Ascending aorta (tissue), 2 donors: ENCODE measurements around the gene CAMSAP2. TPM values are rescaled to one million over a fixed set of nuclear protein-coding genes. Genes with fewer than 3 reads are reported as not detected.

Experiments
- DNase-seq, 2 donors: peaks; one replicate each; pipeline ENCODE4 v3.0.0-alpha.2; 2019; ENCODE audit warnings: low spot score in 2 of 2
- H3K27ac ChIP-seq, 2 donors: fragments of 200-600 bp; sonication (generic); one replicate each; pipeline ENCODE4 v1.5.1; 2016 to 2017; ENCODE audit warnings: mild to moderate bottlenecking in 1 of 2
- H3K27me3 ChIP-seq: fragments of 200-600 bp; sonication (generic); one replicate; pipeline ENCODE4 v1.5.1; 2017
- H3K36me3 ChIP-seq, 2 donors: fragments of 200-600 bp; sonication (generic); one replicate each; pipeline ENCODE4 v1.5.1; 2016
- H3K4me1 ChIP-seq, 2 donors: fragments of 200-600 bp; sonication (generic); one replicate each; pipeline ENCODE4 v1.5.1; 2016 to 2017; ENCODE audit warnings: mild to moderate bottlenecking in 1 of 2
- H3K4me3 ChIP-seq, 2 donors: fragments of 200-600 bp; sonication (generic); one replicate each; pipeline ENCODE4 v1.5.1; 2016 to 2017; ENCODE audit warnings: mild to moderate bottlenecking in 1 of 2
- H3K9me3 ChIP-seq, 2 donors: fragments of 200-600 bp; sonication (generic); one replicate each; pipeline ENCODE4 v1.5.1; 2016
- CTCF ChIP-seq, 3 experiments: fragments of 200-600 bp in 2 of 3; fragments of 450-650 bp in 1 of 3; sonication (generic) in 2 of 3; IDR thresholded peaks; one replicate each; pipeline ENCODE4 v1.5.1; 2016 to 2019; ENCODE audit warnings: antibody characterized with exemption in 3 of 3, mild to moderate bottlenecking in 1 of 3, moderate library complexity in 1 of 3
- intact Hi-C: fragments of 100-400 bp; cut with DNase I; formaldehyde crosslinking; loops from one replicate; pipeline ENCODE4 v1.15.1; 2023
- total RNA-seq: library from RNA; depleted of rRNA; stranded (reverse); fragments of >200 nt; gene quantifications from one replicate; pipeline ENCODE4 v1.1.0, GENCODE V29; 2016

Gene CAMSAP2
- total RNA-seq, 1 donor from 2014 or later, result 22.4 TPM

- H3K27me3 ChIP-seq, result no peaks in the 10 kb centered on the region
- intact Hi-C loops, result no loop called here
- H3K27ac ChIP-seq, result no peak overlapping the region
- no peak for DNase-seq
- TF ChIP-seq CTCF (IDR thresholded peaks at IDR 0.05), result no peak
- H3K4me3 ChIP-seq, result no peak overlapping the region
- no peaks in the 10 kb centered on the region for H3K9me3 ChIP-seq
- no peaks in the 10 kb centered on the region for H3K4me1 ChIP-seq
- no peaks in the 10 kb centered on the region for H3K36me3 ChIP-seq
Measured at GRCh38 chr1:200905411-200906052, 166.8 kb downstream of the CAMSAP2 start.

DNA sequence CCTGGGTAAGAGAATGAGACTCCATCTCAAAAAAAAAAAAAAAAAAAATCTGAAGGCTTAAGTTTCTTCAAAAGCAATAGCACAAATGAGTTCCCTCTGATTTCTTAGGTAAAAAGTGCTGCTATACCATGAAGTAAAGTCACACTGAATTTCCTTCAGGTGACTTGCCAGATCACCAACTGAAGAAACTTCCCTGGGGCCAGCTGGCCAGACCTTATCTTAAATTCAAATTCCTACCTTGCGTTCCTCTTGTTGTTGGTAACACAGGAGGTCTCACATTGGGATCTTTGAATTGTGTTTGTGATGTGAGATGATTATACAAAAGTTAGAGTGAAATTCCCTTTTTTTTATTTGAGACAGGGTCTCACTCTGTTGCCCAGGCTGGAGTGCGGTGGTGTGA lies 167.8 kb downstream of the CAMSAP2 start:
- Histone ChIP-seq H3K27ac (no peak overlapping the region), H3K9me3 (no peaks in the 10 kb centered on the region), H3K4me3 (no peak overlapping the region), H3K4me1 (no peaks in the 10 kb centered on the region), H3K27me3 (no peaks in the 10 kb centered on the region), H3K36me3 (no peaks in the 10 kb centered on the region)
- intact Hi-C loops, result no loop called here
- TF ChIP-seq CTCF (IDR thresholded peaks at IDR 0.05), result no peak
- DNase-seq, result no peak

GRCh38 chr1:200907611-200908097 lies 169.0 kb downstream of the CAMSAP2 start:
- H3K27ac ChIP-seq, result no peak overlapping the region
- intact Hi-C loops, result no loop called here
- no peak overlapping the region for H3K4me3 ChIP-seq
- no peaks in the 10 kb centered on the region for H3K9me3 ChIP-seq
- no peak for TF ChIP-seq CTCF (IDR thresholded peaks at IDR 0.05)
- H3K4me1 ChIP-seq, result no peaks in the 10 kb centered on the region
- H3K27me3 ChIP-seq, result no peaks in the 10 kb centered on the region
- DNase-seq, result no peak
- H3K36me3 ChIP-seq, result no peaks in the 10 kb centered on the region

DNA sequence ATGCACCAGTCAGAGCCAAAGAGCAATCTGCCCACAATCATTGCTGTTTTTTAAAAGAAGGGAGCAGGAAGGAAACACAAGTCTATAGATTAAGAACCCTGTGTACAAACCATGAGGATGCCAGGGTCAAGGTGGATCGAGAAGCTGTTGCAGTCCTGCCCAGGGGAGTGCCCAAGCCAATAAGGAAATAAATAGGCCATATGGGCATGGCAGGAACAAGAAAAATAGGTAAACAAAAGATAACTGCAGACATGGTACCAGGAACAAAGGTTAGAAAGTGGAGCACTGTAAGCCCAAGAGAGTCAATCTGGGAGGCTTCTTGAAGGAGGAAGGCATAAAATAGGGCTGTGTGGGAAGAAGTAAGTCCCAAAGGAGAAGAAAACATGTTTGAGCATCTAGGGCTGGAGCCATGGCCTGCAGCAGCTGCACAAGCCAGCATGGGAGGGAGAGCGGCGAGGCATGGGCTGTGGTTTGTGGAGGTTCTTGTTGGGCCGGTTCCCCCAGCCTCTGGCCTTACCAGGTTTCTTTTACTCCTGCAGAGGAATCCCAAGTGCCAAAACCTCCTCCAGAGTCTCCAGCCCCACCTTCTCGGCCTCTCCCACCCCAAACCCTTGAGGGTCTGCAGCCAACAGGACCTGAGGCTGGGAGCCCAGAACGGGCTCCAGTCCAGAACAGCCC lies 169.6 kb downstream of the CAMSAP2 start:
- no peak overlapping the region for H3K27ac ChIP-seq
- DNase-seq, result no peak
- H3K9me3 ChIP-seq, result no peaks in the 10 kb centered on the region
- no peak for TF ChIP-seq CTCF (IDR thresholded peaks at IDR 0.05)
- no peaks in the 10 kb centered on the region for H3K27me3 ChIP-seq
- no peaks in the 10 kb centered on the region for H3K36me3 ChIP-seq
- H3K4me3 ChIP-seq, result no peak overlapping the region
- no peaks in the 10 kb centered on the region for H3K4me1 ChIP-seq
- intact Hi-C loops, result no loop called here

GRCh38 chr1:200909071-200909470 lies 170.4 kb downstream of the CAMSAP2 start:
- Histone ChIP-seq H3K27me3 (no peaks in the 10 kb centered on the region), H3K27ac (no peak overlapping the region), H3K4me3 (no peak overlapping the region), H3K36me3 (no peaks in the 10 kb centered on the region), H3K9me3 (no peaks in the 10 kb centered on the region), H3K4me1 (no peaks in the 10 kb centered on the region)
- TF ChIP-seq CTCF (IDR thresholded peaks at IDR 0.05), result no peak
- DNase-seq, result no peak
- intact Hi-C loops, result no loop called here
